ENCODE data around the gene CATSPER3.

CATSPER3 gene

DNA sequence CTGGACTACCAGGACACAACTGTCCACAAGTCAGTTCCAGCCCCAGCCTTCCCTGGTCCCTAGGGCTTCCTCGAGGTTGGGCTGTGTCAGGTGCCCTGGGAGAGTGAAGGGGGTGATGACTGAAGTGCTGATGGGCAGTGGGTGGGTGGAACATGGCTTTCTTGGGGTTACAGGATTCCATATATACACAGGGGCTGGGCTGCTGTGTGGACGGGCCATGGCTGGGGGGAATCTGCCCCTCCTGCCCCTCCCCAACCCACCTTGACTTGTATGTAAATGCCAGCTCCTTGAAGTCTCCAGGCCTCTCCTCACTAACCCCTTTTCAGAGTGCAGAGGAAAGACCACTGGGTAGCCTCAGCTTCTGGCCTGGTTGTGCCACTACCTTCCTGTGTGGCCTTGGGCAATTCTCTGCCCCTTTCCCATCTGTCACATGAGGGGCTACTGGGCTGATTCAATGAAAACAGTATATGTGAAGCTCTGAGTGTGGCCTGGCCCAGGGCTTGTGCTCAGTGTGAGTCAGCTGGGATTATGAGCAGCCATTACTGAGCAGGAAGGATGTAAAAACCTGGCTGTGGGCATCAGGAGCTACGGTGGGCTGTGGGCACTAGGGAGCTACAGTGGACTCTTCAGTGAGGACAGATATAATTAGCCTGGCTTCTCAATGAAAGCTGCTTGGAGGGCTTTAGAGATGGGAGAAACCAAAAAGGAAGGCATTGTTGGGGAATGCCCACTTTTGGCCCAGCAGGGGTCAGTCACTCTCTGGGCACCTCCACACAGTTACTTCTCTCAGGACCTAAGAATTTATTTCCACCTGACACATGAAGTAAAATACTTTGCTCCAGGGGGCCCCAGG is 43.0 kb downstream of the CATSPER3 start:
- no peak for DNase-seq
- no peak for ATAC-seq

DNA sequence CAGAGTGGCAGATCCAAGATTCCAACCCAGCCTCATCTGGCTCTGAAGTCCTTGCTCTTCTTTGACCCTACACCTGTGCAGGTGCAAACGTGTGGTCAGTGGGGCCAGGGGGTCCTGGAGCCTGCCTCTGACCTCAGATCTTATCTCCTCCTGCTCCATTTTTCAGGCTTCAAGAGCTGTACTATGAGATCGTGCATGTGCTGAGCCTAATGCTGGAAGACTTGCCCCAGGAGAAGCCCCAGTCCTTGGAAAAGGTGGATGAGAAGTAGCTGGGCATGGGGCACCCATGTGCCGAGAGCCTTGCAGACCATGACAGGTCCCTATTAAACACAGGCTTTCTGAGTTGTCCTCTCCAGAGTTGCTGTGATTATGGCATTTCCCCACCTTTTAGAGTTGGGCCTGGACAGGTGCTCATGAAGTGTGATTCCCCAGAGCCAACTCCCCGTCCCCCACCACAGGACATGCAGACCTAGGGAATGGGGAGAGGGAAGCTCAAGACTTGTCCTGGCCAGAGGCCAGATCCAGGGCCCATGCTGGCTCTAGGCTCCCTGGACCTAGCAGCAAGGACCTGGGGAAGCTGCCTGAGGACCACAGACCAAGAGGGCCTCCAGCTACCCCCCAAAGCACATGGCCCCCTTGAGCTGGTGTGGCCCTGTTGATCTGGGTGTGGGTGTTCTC is 43.8 kb downstream of the CATSPER3 start:
- DNase-seq = no peak

DNA sequence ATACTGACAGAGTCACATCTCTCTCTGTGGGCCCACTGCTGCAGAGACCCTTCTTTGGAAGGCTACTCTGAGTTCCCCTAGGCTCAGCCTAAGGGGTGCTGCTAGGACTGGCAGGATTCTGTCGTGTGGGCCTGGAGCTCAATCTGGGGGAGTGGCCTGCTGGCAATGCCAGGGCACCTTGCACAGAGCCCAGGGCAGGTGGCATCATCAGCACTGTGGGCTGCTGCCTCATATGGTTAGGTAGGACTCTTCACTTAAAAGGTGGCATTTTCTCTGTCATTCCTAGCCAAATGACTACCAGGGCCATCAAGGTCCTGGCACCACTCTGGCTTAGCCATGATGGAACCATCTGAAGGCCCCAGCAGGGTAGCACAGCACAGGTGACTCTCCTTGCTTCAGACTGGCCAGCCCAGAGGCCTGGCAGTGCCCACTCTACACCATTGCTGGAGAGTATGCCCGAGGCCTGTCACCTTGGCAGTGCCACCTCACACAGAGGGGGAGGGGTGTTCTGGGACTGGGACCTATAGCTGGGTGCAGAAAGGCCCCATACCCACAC is 44.4 kb downstream of the CATSPER3 start:
- ATAC-seq (no peak), DNase-seq (no peak)

More for the DNA sequence above, 43.8 kb downstream of the CATSPER3 start:
- no peak for ATAC-seq

DNA sequence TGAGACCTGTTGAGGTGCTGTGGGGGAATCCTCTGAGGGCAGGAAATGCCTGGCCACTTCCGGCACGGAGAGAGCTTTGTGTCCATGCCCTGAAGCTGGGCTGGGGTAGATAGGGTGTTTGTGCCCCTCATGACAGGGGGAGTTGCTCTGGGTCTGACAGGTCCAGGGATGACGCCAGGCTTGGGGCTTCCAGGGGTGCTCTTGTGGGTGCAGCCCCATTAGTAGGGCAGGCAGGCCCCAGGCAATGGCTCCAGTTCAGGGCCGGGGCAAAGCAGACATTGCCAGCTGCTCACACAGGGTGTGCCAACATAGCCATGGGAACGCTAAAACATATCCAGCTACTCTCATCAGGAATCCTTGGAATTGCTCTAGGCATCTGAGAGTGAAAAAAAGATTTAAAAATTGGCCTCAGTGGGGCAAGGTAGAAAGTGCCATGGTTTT is 45.3 kb downstream of the CATSPER3 start:
- DNase-seq (no peak), ATAC-seq (no peak)

DNA sequence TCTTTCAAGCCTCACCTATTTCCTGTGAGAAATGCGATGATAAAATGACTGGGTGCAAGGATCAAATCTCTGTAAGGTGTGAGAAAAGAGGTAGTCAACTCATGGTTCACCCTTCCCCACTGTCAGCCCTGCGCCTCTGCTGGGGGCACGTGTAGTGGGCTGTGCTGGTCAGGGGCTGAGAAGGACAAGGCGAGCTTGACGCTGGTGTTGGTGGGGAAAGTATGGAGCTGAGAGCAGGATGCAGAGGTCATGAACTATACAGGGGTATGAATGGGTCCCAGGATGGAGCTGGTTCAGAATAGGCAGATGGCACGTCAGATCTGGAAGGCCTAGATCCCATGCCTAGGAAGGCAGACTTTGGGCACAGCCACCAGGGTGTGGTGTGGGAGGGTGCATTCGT is 45.7 kb downstream of the CATSPER3 start:
- no peak for DNase-seq
- ATAC-seq = no peak

DNA sequence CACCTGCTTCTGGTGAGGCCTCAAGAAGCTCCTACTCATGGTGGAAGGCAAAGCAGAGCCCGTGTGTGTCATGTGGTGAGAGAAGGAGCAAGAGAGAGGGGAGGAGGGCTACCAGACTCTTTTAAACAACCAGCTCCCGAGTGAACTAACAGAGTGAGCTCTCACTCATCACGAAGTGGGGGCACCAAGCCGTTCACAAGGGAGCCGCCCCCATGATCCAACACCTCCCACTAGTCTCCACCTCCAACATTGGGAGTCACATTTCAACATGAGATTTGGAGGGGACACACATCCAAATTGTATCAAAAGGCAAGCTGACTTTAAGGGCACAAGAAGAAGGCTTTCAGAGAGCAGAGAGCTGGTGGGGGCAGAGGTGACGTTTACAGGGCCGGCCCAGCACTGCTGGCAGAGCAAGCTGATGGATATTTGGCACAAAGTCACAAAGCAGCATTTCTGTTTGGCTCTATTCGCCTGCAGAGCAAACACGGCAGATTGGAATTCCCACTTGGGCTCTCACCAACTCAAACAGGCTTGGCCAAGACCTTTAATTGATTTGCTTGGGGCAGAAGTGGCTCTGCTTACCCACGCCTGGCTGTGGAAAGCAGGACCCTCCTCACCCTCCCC is 46.4 kb downstream of the CATSPER3 start:
- ATAC-seq (no peak), DNase-seq (no peak)

DNA sequence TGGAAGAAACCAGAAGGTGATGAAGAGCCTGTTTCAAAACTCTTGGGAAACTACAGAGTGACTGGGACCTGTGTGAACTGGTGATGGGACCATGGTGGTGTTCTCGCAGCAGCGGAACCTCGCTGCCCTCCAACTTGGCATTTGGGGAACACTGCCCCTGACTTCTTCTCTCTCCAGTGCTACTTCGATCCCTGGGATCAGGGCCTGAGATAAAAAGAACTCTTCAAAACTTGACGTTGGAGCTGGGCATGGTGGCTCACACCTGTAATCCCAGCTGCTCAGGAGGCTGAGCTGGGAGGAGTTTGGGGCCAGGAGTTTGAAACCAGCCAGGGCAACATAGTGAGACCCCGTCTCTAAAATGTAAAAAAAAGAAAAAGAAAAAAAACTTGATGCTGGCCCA is 48.2 kb downstream of the CATSPER3 start:
- DNase-seq = no peak
- no peak for ATAC-seq

DNA sequence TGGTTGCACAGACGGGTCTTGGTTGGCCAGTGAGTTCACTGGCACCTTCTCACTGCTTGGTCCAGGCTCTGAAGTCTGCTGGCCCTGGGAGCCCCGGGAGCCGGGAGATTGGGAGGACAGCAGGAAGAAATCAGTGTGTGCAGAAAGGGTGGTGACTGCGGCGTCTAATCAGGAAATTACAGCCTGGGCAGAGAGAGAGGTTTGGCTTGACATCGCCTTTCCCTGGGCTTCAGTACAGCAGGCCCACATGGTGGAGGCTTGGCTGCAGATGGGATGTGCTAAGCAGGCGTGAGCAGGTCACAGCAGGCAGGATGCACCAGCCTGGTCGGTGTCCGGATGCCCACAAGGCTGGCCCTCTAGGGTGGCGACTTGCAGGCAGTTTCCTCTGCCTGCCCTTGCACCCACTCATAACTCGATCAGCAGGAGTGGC is 49.2 kb downstream of the CATSPER3 start:
- ATAC-seq (no peak), DNase-seq (no peak)

DNA sequence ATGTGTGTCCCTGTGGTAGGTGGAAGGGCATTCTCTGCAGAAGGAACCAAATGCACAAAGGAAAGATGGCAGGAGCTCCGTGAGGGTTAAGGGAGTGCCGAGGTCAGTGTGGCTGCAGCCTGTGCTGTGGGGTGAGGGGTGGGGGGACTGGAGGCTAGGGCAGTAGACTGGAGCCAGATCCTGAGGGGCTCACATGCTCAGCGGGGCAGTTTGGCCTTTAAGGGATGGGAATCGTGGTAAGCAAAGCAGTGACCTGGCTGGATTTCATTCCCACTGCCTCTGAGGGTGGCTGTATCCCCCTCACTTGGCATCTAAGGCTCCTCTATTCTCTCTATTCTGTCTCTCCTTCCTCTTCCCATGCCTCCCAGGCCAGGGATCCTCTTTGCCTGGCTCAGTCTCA is 50.8 kb downstream of the CATSPER3 start:
- DNase-seq (no peak), ATAC-seq (no peak)

DNA sequence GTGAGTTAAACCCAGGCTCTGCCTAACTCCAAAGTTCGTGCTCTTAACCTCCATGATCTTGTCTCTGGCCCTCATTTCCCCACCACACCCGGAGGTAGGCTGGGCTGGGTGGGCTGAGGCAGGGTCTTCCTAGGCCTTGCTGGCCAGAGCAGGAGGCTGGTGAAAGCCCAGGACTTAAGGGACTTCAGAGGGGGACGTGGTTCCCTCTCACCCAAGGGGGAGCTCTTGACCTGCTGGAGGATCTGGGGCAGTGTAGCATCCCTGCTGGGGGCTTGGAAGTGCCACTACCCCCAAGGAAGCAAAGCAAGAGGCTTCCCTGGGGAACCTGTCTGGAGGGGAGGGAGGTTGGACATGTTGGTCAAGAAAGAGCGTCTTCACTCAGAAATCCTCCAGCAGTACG is 51.6 kb downstream of the CATSPER3 start:
- no peak for ATAC-seq

DNA sequence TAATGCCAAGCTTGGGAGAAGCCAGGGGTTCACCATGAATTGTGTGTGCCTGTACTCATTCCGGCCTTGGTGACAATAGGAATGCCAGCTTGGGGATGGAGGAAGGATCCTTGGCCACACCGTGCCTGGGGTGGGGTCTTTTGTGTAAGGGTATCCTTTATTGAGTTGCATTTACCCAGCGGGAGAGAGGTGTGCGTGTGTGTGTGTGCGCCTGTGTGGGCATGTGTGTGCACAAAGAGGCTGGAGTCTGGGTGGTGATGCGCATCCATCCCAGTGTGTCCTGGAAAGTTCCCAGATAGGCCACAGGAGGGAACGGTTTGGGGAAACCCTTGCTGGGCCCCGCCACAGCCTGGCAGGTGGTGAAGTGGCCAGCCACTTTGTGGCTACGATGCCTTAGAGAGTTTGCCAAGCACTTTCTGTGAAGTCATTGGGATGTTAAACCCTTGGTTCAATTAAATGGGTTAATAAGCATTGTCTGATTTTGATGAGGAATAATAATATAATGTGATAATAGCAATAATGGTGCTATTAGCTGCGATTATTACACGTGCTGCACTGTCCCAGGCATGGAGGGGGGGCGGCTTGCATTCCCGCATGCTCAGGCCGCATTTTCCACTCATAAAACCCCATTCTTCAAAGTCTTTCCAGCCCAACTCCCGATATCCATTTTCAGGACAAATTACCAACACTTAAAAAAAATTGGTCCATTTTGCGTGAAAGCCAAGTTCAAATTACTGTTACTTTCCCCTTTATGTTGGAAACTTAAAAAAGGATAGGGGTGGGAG is 52.6 kb downstream of the CATSPER3 start:
- ATAC-seq = no peak

More for the DNA sequence above, 51.6 kb downstream of the CATSPER3 start:
- DNase-seq = no peak

DNA sequence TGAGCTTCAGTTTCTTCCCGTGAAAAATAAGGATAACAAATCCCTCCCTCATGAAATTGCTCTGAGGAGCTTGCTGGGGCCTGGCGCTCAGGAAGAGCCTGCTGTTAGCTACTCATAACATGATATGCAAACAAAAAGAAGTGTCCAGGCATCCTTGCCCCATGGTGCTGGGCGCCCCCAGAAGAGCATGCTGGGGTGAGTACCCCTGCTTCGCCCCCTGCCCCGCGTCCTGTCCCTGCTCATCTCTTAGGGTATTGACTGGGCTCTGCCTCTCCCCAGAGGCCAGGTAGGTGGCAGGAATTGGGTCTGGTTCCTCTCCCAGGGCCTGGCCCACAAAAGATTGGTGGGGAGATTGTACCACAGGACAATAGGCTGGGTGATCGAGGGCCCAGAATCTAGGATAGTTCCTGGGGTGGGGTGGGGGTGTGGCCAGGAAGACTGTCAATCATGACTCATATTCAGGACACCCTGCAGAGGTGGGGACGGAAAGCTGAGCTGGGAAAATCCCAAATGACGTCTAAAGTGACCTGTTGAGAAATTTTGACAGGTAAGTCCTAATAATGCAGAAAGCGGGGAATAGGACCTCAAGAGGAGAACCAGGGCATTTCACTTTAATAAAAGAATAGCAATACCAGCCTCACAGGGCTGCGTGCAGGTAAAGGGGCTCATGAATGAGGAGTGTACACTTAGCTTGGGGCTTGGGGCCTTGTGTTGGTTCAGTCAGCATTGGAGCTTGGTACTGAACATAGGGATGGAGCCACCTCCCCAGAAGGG is 57.4 kb downstream of the CATSPER3 start:
- ATAC-seq (no peak), DNase-seq (no peak)

More for the DNA sequence above, 52.6 kb downstream of the CATSPER3 start:
- no peak for DNase-seq

DNA sequence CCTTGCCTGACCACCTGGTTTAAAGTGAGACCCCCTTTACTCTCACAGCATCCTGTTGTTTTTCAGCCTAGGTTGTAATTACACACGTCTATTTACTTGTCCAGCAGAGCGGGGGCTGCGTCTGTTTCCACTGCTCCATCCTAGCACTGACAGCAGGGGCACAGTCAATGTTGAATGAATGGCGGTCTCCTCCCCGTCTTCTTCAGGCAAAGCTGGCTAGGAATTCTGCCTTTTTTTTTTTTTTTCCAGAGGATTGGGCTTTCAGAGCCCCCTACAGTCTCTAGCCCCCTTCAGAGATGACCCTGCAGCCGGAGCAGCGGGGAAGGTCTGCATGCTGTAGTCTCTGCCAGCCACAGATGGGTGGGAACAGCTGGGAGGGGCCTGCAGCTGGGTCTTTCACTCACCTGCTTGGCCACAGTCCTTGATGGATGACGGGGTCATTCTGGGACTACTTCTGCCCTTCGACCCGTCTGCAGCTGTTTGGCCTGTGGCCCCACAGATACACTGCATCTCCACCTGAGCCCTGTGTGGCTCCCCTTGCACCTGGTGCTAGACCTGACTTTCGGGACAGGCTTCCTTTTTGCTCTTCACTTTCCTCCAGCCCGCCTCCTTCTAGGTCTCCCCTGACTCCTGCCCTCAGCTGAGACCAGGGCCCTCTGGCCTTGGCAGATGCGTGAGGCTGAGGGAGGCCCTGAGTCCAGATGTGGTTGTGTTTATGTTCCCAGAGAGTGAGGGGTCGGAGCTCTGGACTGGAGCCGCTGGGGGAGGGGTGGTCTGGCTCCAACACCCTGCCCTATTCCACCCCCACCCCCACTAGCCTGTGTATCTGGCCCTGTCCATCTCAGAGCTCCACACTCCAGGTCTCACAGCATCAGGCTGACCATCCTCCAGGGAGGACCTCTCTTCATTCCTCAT is 58.3 kb downstream of the CATSPER3 start:
- no peak for DNase-seq
- ATAC-seq = no peak

DNA sequence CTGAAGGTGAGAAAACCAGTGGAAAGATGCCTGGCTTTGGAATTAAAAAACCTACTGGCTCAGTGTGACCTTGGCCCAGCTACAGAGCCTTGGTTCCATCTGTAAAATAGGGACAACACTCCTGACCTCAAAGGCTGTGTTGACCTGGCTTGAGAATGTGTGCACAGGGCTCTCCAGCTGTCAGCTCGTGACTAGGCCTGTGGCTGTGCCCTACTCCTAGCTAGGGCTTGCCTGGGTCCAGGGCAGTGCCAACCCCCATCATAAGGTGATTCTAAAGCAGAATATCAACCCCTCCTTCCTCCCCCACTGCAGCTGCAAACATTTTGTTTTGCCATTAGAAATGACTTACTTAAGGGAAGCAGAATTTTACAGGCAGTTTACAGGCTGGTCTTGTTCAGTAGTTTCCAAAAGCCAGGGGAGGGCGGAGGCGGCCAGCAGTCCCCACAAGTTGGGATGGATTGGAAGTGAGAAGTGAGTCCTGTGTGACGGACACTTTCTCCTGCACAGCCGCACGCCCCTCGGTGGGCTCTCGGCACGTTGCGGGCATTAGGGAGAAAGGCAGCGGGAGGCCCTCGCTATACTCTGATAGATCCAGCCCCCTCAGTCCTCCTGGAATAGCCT is 59.0 kb downstream of the CATSPER3 start:
- no peak for DNase-seq
- ATAC-seq = no peak

DNA sequence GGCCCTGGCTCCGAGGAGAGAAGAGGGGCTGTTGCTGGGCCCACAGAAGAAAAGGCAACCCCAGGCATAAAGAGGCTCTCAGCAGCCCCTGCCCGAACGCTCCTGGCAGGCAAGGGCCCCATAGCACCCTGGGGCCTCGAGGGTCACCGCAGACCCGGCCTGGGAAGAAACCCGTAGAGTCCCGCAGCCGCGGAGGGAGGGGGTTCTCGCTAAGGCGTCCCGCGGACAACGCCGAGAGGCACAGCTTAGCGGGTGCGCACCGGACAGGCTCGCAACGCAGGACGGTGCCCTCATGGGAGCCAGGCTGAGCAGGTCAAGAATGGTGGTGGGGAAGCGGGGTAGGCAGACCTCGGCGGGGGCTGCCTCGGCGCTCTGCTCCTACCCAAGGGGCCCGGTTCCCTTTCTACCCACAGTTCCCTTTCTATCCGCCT is 59.6 kb downstream of the CATSPER3 start:
- ATAC-seq (no peak), DNase-seq (no peak)

DNA sequence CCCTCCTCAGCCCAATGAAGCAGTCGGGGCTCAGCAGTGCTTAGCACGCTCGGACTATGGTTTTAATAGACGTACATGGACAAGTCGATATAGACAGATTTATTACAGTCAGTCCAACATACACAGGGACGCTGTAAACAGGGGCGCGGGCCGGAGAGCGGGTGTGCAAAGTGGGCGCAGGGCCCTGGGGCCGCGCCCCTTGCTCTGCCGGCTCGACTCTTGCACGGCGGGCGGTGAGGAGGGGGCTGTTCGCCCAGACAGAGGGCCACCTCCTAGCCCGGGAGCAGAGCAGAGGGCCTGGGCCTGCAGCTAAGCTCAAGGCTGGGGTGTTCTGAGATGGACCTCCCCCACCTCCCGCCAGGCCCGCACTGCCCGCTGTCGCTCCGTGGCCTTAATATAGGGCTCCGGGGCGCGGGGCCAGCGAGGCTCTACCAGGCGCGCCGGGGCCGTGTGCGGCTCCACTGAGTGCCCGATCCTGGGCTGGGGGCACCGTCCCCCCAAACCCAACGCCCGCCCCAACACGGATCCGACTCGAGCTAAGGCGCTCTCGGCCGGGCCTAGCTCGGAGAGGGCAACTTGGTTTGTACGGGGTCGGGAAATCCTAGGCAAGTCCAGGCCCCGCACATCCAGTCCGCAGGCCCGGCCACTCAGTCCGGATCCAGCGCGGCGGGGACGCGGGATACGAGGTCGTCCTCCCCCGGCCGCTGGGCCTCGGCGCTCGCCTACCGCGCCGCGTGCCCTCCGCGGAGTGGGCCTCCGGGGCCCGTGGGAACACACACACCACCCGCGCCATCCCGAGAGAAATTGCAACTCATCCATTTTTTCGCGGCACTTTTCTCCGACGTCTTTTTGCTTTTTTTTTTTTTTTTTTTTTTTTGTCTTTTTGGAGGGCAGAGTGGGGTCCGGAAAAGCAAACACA is 60.2 kb downstream of the CATSPER3 start:
- ATAC-seq = no peak

DNA sequence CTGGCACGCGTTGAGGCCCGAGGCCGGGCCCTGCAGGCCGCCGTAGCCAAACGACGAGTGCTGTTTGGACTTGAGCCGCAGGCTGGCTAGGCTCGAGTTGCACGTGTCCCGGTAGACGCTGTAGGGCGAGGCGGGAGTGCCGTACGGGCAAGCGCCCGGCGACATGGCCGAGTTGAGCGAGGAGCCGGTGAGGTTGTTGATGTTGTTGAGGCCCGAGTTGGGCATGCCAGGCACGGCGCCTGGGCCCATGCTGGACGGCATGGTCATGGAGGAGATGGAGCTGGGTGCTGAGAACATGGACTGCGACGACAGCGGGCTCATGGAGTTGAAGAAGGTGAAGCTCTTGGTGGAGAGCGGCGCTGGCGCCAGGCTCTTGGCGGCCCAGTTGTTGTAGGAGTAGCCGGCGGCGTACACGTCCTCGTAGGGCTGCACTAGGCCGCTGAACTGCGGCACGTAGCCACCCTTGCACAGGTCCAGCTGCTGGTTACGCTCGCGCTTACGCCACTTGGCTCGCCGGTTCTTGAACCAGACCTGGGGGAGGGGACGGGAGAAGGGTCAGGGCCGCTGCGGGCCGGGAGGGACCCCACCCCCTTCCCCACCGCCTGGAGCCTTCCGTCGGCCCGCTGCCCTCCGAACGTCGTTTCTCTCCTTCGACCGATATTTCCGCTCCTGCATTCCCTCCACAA is 61.2 kb downstream of the CATSPER3 start:
- DNase-seq (no peak), ATAC-seq (no peak)

More for the DNA sequence above, 60.2 kb downstream of the CATSPER3 start:
- no peak for DNase-seq
